ENCODE data around the gene TRMT10B.
"Not testable (repeated sequence)": the region's sequence is repeated elsewhere in the genome, so short reads cannot be mapped to it uniquely, and the experiment has no call there.

The TRMT10B gene

GRCh38 chr9:37749129-37749528 is 4.5 kb upstream of the TRMT10B start:
- no peak for DNase-seq (ENCODE audit: low read depth in 2 of 3, low spot score in 1 of 3)

GRCh38 chr9:37751186-37751585 is 2.4 kb upstream of the TRMT10B start:
- DNase-seq (ENCODE audit: low read depth in 2 of 3, low spot score in 1 of 3), result no peak

GRCh38 chr9:37751704-37752103 is 1.9 kb upstream of the TRMT10B start:
- DNase-seq (ENCODE audit: low read depth in 2 of 3, low spot score in 1 of 3), result not testable (repeated sequence)

- not testable (repeated sequence) for DNase-seq (ENCODE audit: low read depth in 2 of 3, low spot score in 1 of 3)
These were observed 1.5 kb upstream of the TRMT10B start for GRCh38 chr9:37752112-37752511.

- peak in 2 of 3 donors; percentile 10 to 21 for DNase-seq (ENCODE audit: low read depth in 2 of 3, low spot score in 1 of 3)
These were observed 740 bp upstream of the TRMT10B start for GRCh38 chr9:37752642-37753488.

GRCh38 chr9:37758747-37759146 is 5.1 kb downstream of the TRMT10B start:
- DNase-seq (ENCODE audit: low read depth in 2 of 3, low spot score in 1 of 3), result no peak

- no peak for DNase-seq (ENCODE audit: low read depth in 2 of 3, low spot score in 1 of 3)
These were observed 7.0 kb downstream of the TRMT10B start for GRCh38 chr9:37760416-37761161.

- DNase-seq (ENCODE audit: low read depth in 2 of 3, low spot score in 1 of 3), result no peak
These were observed 7.9 kb downstream of the TRMT10B start for GRCh38 chr9:37761511-37761910.

GRCh38 chr9:37765263-37765662 is 11.7 kb downstream of the TRMT10B start:
- DNase-seq (ENCODE audit: low read depth in 2 of 3, low spot score in 1 of 3), result not testable (repeated sequence)

GRCh38 chr9:37769306-37769705 is 15.7 kb downstream of the TRMT10B start:
- no peak for DNase-seq (ENCODE audit: low read depth in 2 of 3, low spot score in 1 of 3)

- no peak for DNase-seq (ENCODE audit: low read depth in 2 of 3, low spot score in 1 of 3)
These were observed 16.4 kb downstream of the TRMT10B start for GRCh38 chr9:37769995-37770394.

GRCh38 chr9:37775216-37775919 is 21.8 kb downstream of the TRMT10B start:
- DNase-seq (ENCODE audit: low read depth in 2 of 3, low spot score in 1 of 3), result no peak

- DNase-seq (ENCODE audit: low read depth in 2 of 3, low spot score in 1 of 3), result no peak
These were observed 22.7 kb downstream of the TRMT10B start for GRCh38 chr9:37776328-37776727.

- no peak for DNase-seq (ENCODE audit: low read depth in 2 of 3, low spot score in 1 of 3)
These were observed 24.9 kb downstream of the TRMT10B start for GRCh38 chr9:37778534-37778933.

- no peak for DNase-seq (ENCODE audit: low read depth in 2 of 3, low spot score in 1 of 3)
These were observed 30.6 kb downstream of the TRMT10B start for GRCh38 chr9:37784291-37784615.

GRCh38 chr9:37784616-37785483 is 31.2 kb downstream of the TRMT10B start, which contains the start of gene EXOSC3:
Gene EXOSC3, minus strand, starts transcription at chr9:37785064. Its CDS starts 20 bp downstream, at chr9:37785044.
- peak; percentile 75 to 86 (median 80) for DNase-seq (ENCODE audit: low read depth in 2 of 3, low spot score in 1 of 3)

GRCh38 chr9:37787059-37787458 is 33.5 kb downstream of the TRMT10B start:
- no peak for DNase-seq (ENCODE audit: low read depth in 2 of 3, low spot score in 1 of 3)

- DNase-seq (ENCODE audit: low read depth in 2 of 3, low spot score in 1 of 3), result no peak
These were observed 34.7 kb downstream of the TRMT10B start for GRCh38 chr9:37788332-37788731.

- DNase-seq (ENCODE audit: low read depth in 2 of 3, low spot score in 1 of 3), result no peak
These were observed 36.5 kb downstream of the TRMT10B start for GRCh38 chr9:37790096-37790495.

GRCh38 chr9:37792122-37792521 is 38.5 kb downstream of the TRMT10B start:
- DNase-seq (ENCODE audit: low read depth in 2 of 3, low spot score in 1 of 3), result no peak

- no peak for DNase-seq (ENCODE audit: low read depth in 2 of 3, low spot score in 1 of 3)
These were observed 42.6 kb downstream of the TRMT10B start for GRCh38 chr9:37796232-37796631.
